Fibroblast of lung (primary cell): ENCODE data around the gene RFX8. TPM values are rescaled to one million over a fixed set of nuclear protein-coding genes. Genes with fewer than 3 reads are reported as not detected.
"Not testable (repeated sequence)": the region's sequence is repeated elsewhere in the genome, so short reads cannot be mapped to it uniquely, and the experiment has no call there.

ENCODE experiments used
- DNase-seq, 2 donors: peaks; one replicate each; pipeline versions ENCODE4 v3.0.0 to v3.0.0-alpha.2; 2010; ENCODE audit warnings: low read depth in 2 of 2
- H2AFZ ChIP-seq: 2 replicates; pipeline ENCODE4 v1.5.1; 2012; ENCODE audit warnings: low read length, control low read depth, inconsistent platforms
- H3K27ac ChIP-seq: 2 replicates; pipeline ENCODE4 v1.5.1; 2011; ENCODE audit warnings: low read length, control low read depth; ENCODE audit not compliant: insufficient read depth
- H3K27me3 ChIP-seq: 2 replicates; pipeline ENCODE4 v1.5.1; 2011; ENCODE audit warnings: mild to moderate bottlenecking, low read length; ENCODE audit not compliant: control insufficient read depth, insufficient read depth
- H3K36me3 ChIP-seq: 2 replicates; pipeline ENCODE4 v1.5.1; 2011; ENCODE audit warnings: low read length; ENCODE audit not compliant: control insufficient read depth, insufficient read depth
- H3K4me1 ChIP-seq: 2 replicates; pipeline ENCODE4 v1.5.1; 2011; ENCODE audit warnings: low read length; ENCODE audit not compliant: control insufficient read depth, insufficient read depth; ENCODE audit errors: extremely low read depth
- H3K4me2 ChIP-seq: 2 replicates; pipeline ENCODE4 v1.5.1; 2011; ENCODE audit warnings: low read length, control low read depth; ENCODE audit not compliant: insufficient read depth; ENCODE audit errors: extremely low read depth
- H3K4me3 ChIP-seq, 4 experiments: fragments of 200-600 bp in 1 of 4; sonication (generic) in 1 of 4; replicated peaks in 1 of 4; 2 replicates each; pipeline ENCODE4 v1.5.1; 2011 to 2016; ENCODE audit warnings: low read length in 4 of 4, low read depth in 3 of 4, mild to moderate bottlenecking in 3 of 4, control low read depth in 2 of 4, inconsistent platforms in 1 of 4, mixed read lengths in 1 of 4; ENCODE audit not compliant: insufficient read depth in 1 of 4; ENCODE audit errors: control extremely low read depth in 1 of 4
- H3K79me2 ChIP-seq: 2 replicates; pipeline ENCODE4 v1.5.1; 2012; ENCODE audit warnings: mild to moderate bottlenecking, low read length, inconsistent platforms; ENCODE audit not compliant: control insufficient read depth, insufficient read depth
- H3K9ac ChIP-seq: 2 replicates; pipeline ENCODE4 v1.5.1; 2011; ENCODE audit warnings: mild to moderate bottlenecking, low read length, control low read depth; ENCODE audit not compliant: insufficient read depth
- H3K9me3 ChIP-seq: 2 replicates; pipeline ENCODE4 v1.5.1; 2012; ENCODE audit warnings: low read depth, low read length; ENCODE audit not compliant: control insufficient read depth, insufficient read depth
- H4K20me1 ChIP-seq: 2 replicates; pipeline ENCODE4 v1.5.1; 2011; ENCODE audit warnings: low read length; ENCODE audit not compliant: control insufficient read depth, insufficient read depth; ENCODE audit errors: extremely low read depth
- EZH2 ChIP-seq: IDR thresholded peaks from 2 replicates; pipeline ENCODE4 v1.5.1; 2012; ENCODE audit warnings: low read length, control low read depth, mild to moderate bottlenecking; ENCODE audit errors: missing control alignments
- polyA plus RNA-seq, 2 donors: library from polyadenylated mRNA; depleted of rRNA in 1 of 2; stranded (reverse) in 1 of 2; unstranded in 1 of 2; fragments of >200 nt; gene quantifications; 2 replicates each; pipeline ENCODE4 v1.2.1, GENCODE V29; 2011 to 2012; ENCODE audit warnings: missing spikeins in 1 of 2
- total RNA-seq: library from RNA; depleted of rRNA; stranded (reverse); fragments of >200 nt; gene quantifications from 2 replicates; pipeline ENCODE4 v1.2.1, GENCODE V29; 2014
- TF ChIP-seq, protein P1 (sequence below), 2 donors: IDR thresholded peaks in 1 of 2; conservative IDR thresholded peaks in 1 of 2; 1 replicate in 1 of 2; 2 replicates in 1 of 2; pipeline ENCODE4 v1.5.1; 2011 to 2012; ENCODE audit warnings: low read length in 2 of 2, control low read depth in 1 of 2, inconsistent platforms in 1 of 2, low read depth in 1 of 2, mild to moderate bottlenecking in 1 of 2

RFX8 gene
- total and polyA plus RNA-seq, 2 donors (not counting 1 experiment from before 2014, with no cell fraction given): 4.3 to 12.4 TPM

DNA sequence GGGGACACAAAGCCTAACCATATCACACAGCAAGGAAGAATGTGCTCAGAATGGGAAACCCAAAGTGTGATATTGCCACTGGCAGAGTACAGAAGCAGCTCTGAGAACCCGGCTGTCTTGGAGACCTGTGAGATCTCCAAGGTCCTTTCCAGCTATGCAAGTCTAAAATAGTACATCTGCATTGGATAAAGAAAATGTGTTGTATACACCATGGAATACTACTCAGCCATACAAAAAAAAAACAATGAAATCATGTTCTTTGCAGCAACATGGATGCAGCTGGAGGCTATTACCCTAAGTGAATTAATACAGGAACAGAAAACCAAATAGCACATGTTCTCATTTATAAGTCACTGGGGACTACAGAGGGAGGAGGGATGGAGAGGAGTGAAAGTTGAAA, 36.5 kb upstream of the RFX8 start:
- Histone ChIP-seq H3K9ac (no peak overlapping the region), H3K79me2 (no peaks in the 10 kb centered on the region), H3K9me3 (no peaks in the 10 kb centered on the region), H3K4me2 (no peak overlapping the region), H4K20me1 (no peaks in the 10 kb centered on the region), H2AFZ (no peak overlapping the region), H3K27me3 (no peaks in the 10 kb centered on the region), H3K4me3 (no peak overlapping the region), H3K4me1 (peaks cover 3% of the 10 kb centered on the region), H3K36me3 (no peaks in the 10 kb centered on the region), H3K27ac (no peak overlapping the region)
- no peak for DNase-seq
- TF ChIP-seq, protein P1, sequence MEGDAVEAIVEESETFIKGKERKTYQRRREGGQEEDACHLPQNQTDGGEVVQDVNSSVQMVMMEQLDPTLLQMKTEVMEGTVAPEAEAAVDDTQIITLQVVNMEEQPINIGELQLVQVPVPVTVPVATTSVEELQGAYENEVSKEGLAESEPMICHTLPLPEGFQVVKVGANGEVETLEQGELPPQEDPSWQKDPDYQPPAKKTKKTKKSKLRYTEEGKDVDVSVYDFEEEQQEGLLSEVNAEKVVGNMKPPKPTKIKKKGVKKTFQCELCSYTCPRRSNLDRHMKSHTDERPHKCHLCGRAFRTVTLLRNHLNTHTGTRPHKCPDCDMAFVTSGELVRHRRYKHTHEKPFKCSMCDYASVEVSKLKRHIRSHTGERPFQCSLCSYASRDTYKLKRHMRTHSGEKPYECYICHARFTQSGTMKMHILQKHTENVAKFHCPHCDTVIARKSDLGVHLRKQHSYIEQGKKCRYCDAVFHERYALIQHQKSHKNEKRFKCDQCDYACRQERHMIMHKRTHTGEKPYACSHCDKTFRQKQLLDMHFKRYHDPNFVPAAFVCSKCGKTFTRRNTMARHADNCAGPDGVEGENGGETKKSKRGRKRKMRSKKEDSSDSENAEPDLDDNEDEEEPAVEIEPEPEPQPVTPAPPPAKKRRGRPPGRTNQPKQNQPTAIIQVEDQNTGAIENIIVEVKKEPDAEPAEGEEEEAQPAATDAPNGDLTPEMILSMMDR (conservative IDR thresholded peaks at IDR 0.05 in 1 of 2, IDR thresholded peaks at IDR 0.05 in 1 of 2; ENCODE audit: low read depth in 1 of 2, low read length in 2 of 2): no peak
- no peak for TF ChIP-seq EZH2

DNA sequence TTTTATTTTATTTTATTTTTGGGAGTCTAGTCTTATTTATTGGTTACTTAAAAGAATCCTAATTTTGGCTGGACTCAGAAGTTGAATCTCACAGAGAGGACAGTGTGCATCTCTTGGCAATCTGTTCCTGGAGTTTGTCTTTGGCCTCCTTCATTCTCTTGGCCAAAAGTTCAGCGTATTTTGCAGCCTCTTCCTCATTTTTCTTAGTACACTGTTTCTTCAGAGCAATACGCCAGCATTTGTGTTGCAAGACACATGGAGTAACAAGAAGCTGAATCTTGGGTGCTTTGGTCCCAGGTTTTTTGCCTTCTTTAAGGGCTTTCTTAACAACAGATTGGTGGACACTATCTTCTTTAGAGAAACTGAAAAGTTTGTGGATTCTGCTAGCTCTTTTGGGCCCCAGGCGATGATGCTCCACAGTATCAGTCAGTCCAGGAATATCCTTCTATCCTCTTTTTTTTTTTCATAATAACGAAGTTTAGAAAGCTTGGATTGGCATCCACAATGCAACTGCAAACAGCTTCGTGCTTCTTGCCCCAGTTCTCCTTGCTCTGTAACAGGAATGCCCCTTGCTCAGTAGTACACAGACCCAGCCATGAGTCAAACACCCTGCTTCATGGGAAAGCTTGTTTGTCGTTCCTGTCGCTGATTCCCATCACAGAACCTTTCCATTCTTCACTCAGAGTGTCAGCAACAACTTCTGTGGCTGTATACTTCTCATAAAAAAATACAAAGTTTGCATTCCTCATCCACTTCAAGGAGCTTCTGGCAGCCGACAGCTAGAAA, 34.8 kb upstream of the RFX8 start:
- Histone ChIP-seq H3K36me3 (no peaks in the 10 kb centered on the region), H3K4me1 (no peaks in the 10 kb centered on the region), H3K27me3 (no peaks in the 10 kb centered on the region), H3K4me3 (no peak overlapping the region), H3K4me2 (no peak overlapping the region), H2AFZ (peak overlapping the region; percentile 4), H3K9me3 (no peaks in the 10 kb centered on the region), H3K79me2 (no peaks in the 10 kb centered on the region), H4K20me1 (no peaks in the 10 kb centered on the region), H3K9ac (no peak overlapping the region), H3K27ac (no peak overlapping the region)
- TF ChIP-seq, protein P1 (conservative IDR thresholded peaks at IDR 0.05 in 1 of 2, IDR thresholded peaks at IDR 0.05 in 1 of 2; ENCODE audit: low read depth in 1 of 2, low read length in 2 of 2): no peak
- no peak for TF ChIP-seq EZH2
- DNase-seq: peak; percentile 23 to 38

DNA sequence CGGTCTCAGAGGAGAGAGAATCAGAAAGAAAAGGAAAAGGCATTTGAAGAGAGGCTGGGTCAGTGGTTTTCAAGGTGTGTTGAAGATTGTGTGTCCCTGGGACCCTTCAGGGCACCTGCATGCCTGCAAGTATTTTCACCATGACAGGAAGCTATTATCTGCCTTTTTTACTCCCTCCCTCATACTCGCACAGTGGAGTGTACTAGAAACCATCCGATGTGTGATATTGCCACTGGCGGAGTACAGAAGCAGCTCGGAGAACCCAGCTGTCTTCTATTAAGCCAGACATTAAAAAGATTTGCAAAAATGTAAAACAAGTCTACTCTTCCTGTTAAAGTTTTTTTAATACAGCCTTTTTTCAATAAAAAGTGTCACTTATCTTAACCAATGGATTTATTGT, 33.7 kb upstream of the RFX8 start:
- no peak overlapping the region for H3K27ac ChIP-seq
- no peak overlapping the region for H3K4me2 ChIP-seq
- TF ChIP-seq, protein P1 (conservative IDR thresholded peaks at IDR 0.05 in 1 of 2, IDR thresholded peaks at IDR 0.05 in 1 of 2; ENCODE audit: low read depth in 1 of 2, low read length in 2 of 2): no peak
- TF ChIP-seq EZH2: no peak

DNA sequence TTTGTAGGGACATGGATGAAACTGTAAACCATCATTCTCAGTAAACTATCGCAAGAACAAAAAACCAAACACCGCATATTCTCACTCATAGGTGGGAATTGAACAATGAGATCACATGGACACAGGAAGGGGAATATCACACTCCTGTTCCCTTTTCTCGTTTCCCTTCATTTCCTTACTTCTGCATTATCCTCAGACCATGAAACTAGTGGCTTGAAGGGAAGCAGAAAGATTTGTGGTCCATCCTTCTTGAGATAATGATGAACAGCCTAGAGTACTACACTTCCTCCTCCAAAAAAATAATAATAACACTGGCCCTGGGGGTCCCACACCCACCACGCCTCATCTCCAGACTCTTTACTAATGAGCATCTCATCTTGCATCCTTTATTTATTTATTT, 30.4 kb upstream of the RFX8 start:
- not testable (repeated sequence) for H2AFZ ChIP-seq, DNase-seq, H3K27me3 ChIP-seq, H3K27ac ChIP-seq, H4K20me1 ChIP-seq, H3K4me2 ChIP-seq, H3K9ac ChIP-seq, H3K36me3 ChIP-seq, H3K4me1 ChIP-seq, H3K79me2 ChIP-seq, H3K9me3 ChIP-seq, H3K4me3 ChIP-seq

More for the DNA sequence above, 33.7 kb upstream of the RFX8 start:
- Histone ChIP-seq H4K20me1 (no peaks in the 10 kb centered on the region), H3K9ac (no peak overlapping the region), H2AFZ (no peak overlapping the region), H3K79me2 (no peaks in the 10 kb centered on the region), H3K9me3 (no peaks in the 10 kb centered on the region), H3K27me3 (no peaks in the 10 kb centered on the region), H3K4me1 (no peaks in the 10 kb centered on the region), H3K36me3 (no peaks in the 10 kb centered on the region), H3K4me3 (no peak overlapping the region)
- DNase-seq: no peak

DNA sequence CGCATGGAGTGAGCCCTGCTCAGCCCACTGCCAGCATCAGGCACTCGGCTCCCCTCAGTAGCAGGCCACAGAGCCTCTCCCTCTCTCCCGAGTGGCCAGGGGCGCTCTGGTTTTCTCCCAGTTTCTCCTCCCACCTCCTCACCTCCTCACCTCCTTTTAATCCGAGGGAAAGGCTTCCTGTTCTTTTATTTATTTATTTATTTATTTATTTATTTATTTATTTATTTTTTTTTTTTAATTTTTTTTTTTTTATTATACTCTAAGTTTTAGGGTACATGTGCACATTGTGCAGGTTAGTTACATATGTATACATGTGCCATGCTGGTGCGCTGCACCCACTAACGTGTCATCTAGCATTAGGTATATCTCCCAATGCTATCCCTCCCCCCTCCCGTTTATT, 29.8 kb upstream of the RFX8 start:
- not testable (repeated sequence) for H3K4me2 ChIP-seq, H3K9me3 ChIP-seq, H3K36me3 ChIP-seq, H3K4me1 ChIP-seq, H2AFZ ChIP-seq, H3K4me3 ChIP-seq, DNase-seq, H3K79me2 ChIP-seq, H4K20me1 ChIP-seq, H3K9ac ChIP-seq, H3K27ac ChIP-seq, H3K27me3 ChIP-seq
